ENCODE results near the gene ZNF385D. TPM values are rescaled to one million over a fixed set of nuclear protein-coding genes. Genes with fewer than 3 reads are reported as not detected.

Gene ZNF385D
- total RNA-seq, 1 experiment from 2014 or later = not detected

DNA sequence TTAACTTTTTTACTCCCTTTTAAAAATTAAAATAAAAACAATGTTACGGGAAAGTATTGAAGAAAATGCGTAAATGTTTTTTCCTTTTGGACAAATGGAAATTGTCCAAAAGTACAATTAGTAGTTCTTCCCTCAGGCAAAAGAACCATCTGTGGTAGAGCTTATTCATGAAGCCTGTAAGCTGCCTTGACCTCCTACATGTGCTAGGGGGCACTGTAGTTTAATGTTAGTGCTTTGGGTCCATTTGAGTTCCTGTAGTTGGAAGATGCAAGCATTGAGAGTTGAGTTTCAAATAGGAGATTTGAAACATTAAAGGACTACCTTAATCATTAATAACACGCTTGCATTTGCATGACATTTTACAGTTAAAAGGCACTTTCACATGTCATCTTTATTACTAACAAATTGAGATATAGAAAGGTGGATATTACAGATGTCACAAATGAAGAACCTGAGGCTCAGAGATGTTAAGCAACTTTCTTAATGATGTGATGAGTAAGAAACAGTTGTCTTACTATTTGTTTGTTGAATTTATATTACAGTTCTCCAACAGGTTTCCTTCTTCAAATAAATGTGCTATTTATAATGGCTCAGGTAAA is 1.8 kb upstream of the ZNF385D start:
- CTCF ChIA-PET = no interaction called here
- no peaks in the 10 kb centered on the region for H3K27me3 ChIP-seq (replicated peaks; ENCODE audit: insufficient read depth, low read depth, low read length, poor library complexity)
- no peak for TF ChIP-seq EZH2 (IDR thresholded peaks at IDR 0.05; ENCODE audit: borderline replicate concordance, low read depth, low read length, poor library complexity, severe bottlenecking)
- TF ChIP-seq, protein P1, sequence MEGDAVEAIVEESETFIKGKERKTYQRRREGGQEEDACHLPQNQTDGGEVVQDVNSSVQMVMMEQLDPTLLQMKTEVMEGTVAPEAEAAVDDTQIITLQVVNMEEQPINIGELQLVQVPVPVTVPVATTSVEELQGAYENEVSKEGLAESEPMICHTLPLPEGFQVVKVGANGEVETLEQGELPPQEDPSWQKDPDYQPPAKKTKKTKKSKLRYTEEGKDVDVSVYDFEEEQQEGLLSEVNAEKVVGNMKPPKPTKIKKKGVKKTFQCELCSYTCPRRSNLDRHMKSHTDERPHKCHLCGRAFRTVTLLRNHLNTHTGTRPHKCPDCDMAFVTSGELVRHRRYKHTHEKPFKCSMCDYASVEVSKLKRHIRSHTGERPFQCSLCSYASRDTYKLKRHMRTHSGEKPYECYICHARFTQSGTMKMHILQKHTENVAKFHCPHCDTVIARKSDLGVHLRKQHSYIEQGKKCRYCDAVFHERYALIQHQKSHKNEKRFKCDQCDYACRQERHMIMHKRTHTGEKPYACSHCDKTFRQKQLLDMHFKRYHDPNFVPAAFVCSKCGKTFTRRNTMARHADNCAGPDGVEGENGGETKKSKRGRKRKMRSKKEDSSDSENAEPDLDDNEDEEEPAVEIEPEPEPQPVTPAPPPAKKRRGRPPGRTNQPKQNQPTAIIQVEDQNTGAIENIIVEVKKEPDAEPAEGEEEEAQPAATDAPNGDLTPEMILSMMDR (conservative IDR thresholded peaks at IDR 0.05; ENCODE audit: low read depth, low read length) = peak; percentile 44; the same call in 1 of the 2 replicates
- H3K4me1 ChIP-seq (ENCODE audit: insufficient read depth, low read length, poor library complexity, severe bottlenecking) = no peaks in the 10 kb centered on the region
- peaks cover 6% of the 10 kb centered on the region for H3K9me3 ChIP-seq (ENCODE audit: low read depth, low read length, poor library complexity, severe bottlenecking)
- POLR2A ChIA-PET (ENCODE audit: low non-redundant PET) = no interaction called here
- DNase-seq (ENCODE audit: low spot score) = peak; percentile 15
- H3K36me3 ChIP-seq (ENCODE audit: insufficient read depth, low read length, poor library complexity, severe bottlenecking) = no peaks in the 10 kb centered on the region
- no TSS peak for BruUV-seq (replicated peaks)
- intact Hi-C loops (cut with micrococcal nuclease; ENCODE audit: unreplicated experiment) = no loop called here
- no peak overlapping the region for H3K27ac ChIP-seq (ENCODE audit: low read depth, low read length, poor library complexity, severe bottlenecking)
- no peak overlapping the region for H3K4me3 ChIP-seq (ENCODE audit: low read depth, low read length, poor library complexity, severe bottlenecking)

GRCh38 chr3:21751886-21752285 is 876 bp upstream of the ZNF385D start:
- TF ChIP-seq EZH2 (IDR thresholded peaks at IDR 0.05; ENCODE audit: borderline replicate concordance, low read depth, low read length, poor library complexity, severe bottlenecking) = no peak
- TF ChIP-seq, protein P1 (conservative IDR thresholded peaks at IDR 0.05; ENCODE audit: low read depth, low read length) = no peak
- no TSS peak for BruUV-seq (replicated peaks)
- peaks cover 6% of the 10 kb centered on the region for H3K9me3 ChIP-seq (ENCODE audit: low read depth, low read length, poor library complexity, severe bottlenecking)
- H3K27me3 ChIP-seq (replicated peaks; ENCODE audit: insufficient read depth, low read depth, low read length, poor library complexity) = no peaks in the 10 kb centered on the region
- CTCF ChIA-PET = no interaction called here
- intact Hi-C loops (cut with micrococcal nuclease; ENCODE audit: unreplicated experiment) = no loop called here
- POLR2A ChIA-PET (ENCODE audit: low non-redundant PET) = no interaction called here
- no peaks in the 10 kb centered on the region for H3K36me3 ChIP-seq (ENCODE audit: insufficient read depth, low read length, poor library complexity, severe bottlenecking)
- no peak for DNase-seq (ENCODE audit: low spot score)
- no peak overlapping the region for H3K4me3 ChIP-seq (ENCODE audit: low read depth, low read length, poor library complexity, severe bottlenecking)
- no peaks in the 10 kb centered on the region for H3K4me1 ChIP-seq (ENCODE audit: insufficient read depth, low read length, poor library complexity, severe bottlenecking)
- H3K27ac ChIP-seq (ENCODE audit: low read depth, low read length, poor library complexity, severe bottlenecking) = no peak overlapping the region

- BruUV-seq (replicated peaks) = no TSS peak
- no peak for DNase-seq (ENCODE audit: low spot score)
These were observed 822 bp downstream of the ZNF385D start for GRCh38 chr3:21750080-21750696.

More at GRCh38 chr3:21750080-21750696, 822 bp downstream of the ZNF385D start:
- CTCF ChIA-PET = no interaction called here
- Histone ChIP-seq H3K27me3 (replicated peaks; ENCODE audit: insufficient read depth, low read depth, low read length, poor library complexity) (no peaks in the 10 kb centered on the region), H3K36me3 (ENCODE audit: insufficient read depth, low read length, poor library complexity, severe bottlenecking) (no peaks in the 10 kb centered on the region), H3K4me3 (ENCODE audit: low read depth, low read length, poor library complexity, severe bottlenecking) (no peak overlapping the region), H3K27ac (ENCODE audit: low read depth, low read length, poor library complexity, severe bottlenecking) (no peak overlapping the region), H3K9me3 (ENCODE audit: low read depth, low read length, poor library complexity, severe bottlenecking) (peaks cover 3% of the 10 kb centered on the region), H3K4me1 (ENCODE audit: insufficient read depth, low read length, poor library complexity, severe bottlenecking) (no peaks in the 10 kb centered on the region)
- POLR2A ChIA-PET (ENCODE audit: low non-redundant PET) = no interaction called here
- TF ChIP-seq EZH2 (IDR thresholded peaks at IDR 0.05; ENCODE audit: borderline replicate concordance, low read depth, low read length, poor library complexity, severe bottlenecking) = no peak
- TF ChIP-seq, protein P1 (conservative IDR thresholded peaks at IDR 0.05; ENCODE audit: low read depth, low read length) = no peak
- intact Hi-C loops (cut with micrococcal nuclease; ENCODE audit: unreplicated experiment) = no loop called here
